WERI-Rb-1 (cell line): ENCODE data around the gene ASXL3.

Source experiments
- DNase-seq: peaks from one replicate; pipeline ENCODE4 v3.0.0-alpha.2; 2020
- H3K27ac ChIP-seq: fragments of 250-450 bp; sonication (Bioruptor Pico); 2 replicates; pipeline ENCODE4 v1.5.1; 2020; ENCODE audit warnings: mild to moderate bottlenecking, moderate library complexity
- H3K27me3 ChIP-seq: fragments of 250-450 bp; sonication (Bioruptor Pico); 2 replicates; pipeline ENCODE4 v1.5.1; 2021; ENCODE audit warnings: mild to moderate bottlenecking, low read depth, moderate library complexity; ENCODE audit not compliant: insufficient read depth, severe bottlenecking
- H3K36me3 ChIP-seq: fragments of 250-450 bp; sonication (Bioruptor Pico); 2 replicates; pipeline ENCODE4 v1.5.1; 2020; ENCODE audit warnings: mild to moderate bottlenecking, moderate library complexity
- H3K4me3 ChIP-seq: 2 replicates; pipeline ENCODE4 v1.5.1; 2011; ENCODE audit warnings: low read depth, mild to moderate bottlenecking, control low read depth, low read length
- H3K9me3 ChIP-seq: fragments of 250-450 bp; sonication (Bioruptor Pico); 2 replicates; pipeline ENCODE4 v1.5.1; 2021; ENCODE audit warnings: mild to moderate bottlenecking, moderate library complexity; ENCODE audit not compliant: severe bottlenecking
- CTCF ChIP-seq: IDR thresholded peaks from 2 replicates; pipeline ENCODE4 v1.5.1; 2011; ENCODE audit warnings: low read depth, mild to moderate bottlenecking, control low read depth, inconsistent platforms, low read length

Gene ASXL3

GRCh38 chr18:33710269-33710668 is 132.2 kb downstream of the ASXL3 start:
- no peak for TF ChIP-seq CTCF
- DNase-seq = no peak
- no peaks in the 10 kb centered on the region for H3K9me3 ChIP-seq

GRCh38 chr18:33711514-33711913 is 133.5 kb downstream of the ASXL3 start:
- Histone ChIP-seq H3K27me3 (no peaks in the 10 kb centered on the region), H3K4me3 (no peak overlapping the region), H3K27ac (no peak overlapping the region), H3K36me3 (no peaks in the 10 kb centered on the region), H3K9me3 (no peaks in the 10 kb centered on the region)
- DNase-seq = peak; percentile 47
- no peak for TF ChIP-seq CTCF

More at GRCh38 chr18:33710269-33710668, 132.2 kb downstream of the ASXL3 start:
- no peaks in the 10 kb centered on the region for H3K36me3 ChIP-seq
- H3K27me3 ChIP-seq = no peaks in the 10 kb centered on the region
- H3K4me3 ChIP-seq = no peak overlapping the region
- no peak overlapping the region for H3K27ac ChIP-seq

GRCh38 chr18:33712719-33713118 is 134.7 kb downstream of the ASXL3 start:
- Histone ChIP-seq H3K36me3 (no peaks in the 10 kb centered on the region), H3K4me3 (no peak overlapping the region), H3K9me3 (no peaks in the 10 kb centered on the region), H3K27ac (no peak overlapping the region), H3K27me3 (no peaks in the 10 kb centered on the region)
- TF ChIP-seq CTCF = no peak
- DNase-seq = no peak

- no peak for TF ChIP-seq CTCF
- Histone ChIP-seq H3K9me3 (no peaks in the 10 kb centered on the region), H3K27ac (no peak overlapping the region), H3K27me3 (no peaks in the 10 kb centered on the region), H3K36me3 (no peaks in the 10 kb centered on the region), H3K4me3 (no peak overlapping the region)
- no peak for DNase-seq
These were observed 138.2 kb downstream of the ASXL3 start for GRCh38 chr18:33716061-33716683.

- Histone ChIP-seq H3K36me3 (no peaks in the 10 kb centered on the region), H3K27ac (no peak overlapping the region)
- TF ChIP-seq CTCF = no peak
These were observed 139.3 kb downstream of the ASXL3 start for GRCh38 chr18:33717339-33717738.

GRCh38 chr18:33720133-33720532 is 142.1 kb downstream of the ASXL3 start:
- Histone ChIP-seq H3K27me3 (no peaks in the 10 kb centered on the region), H3K36me3 (no peaks in the 10 kb centered on the region), H3K4me3 (no peak overlapping the region), H3K9me3 (no peaks in the 10 kb centered on the region), H3K27ac (no peak overlapping the region)
- no peak for TF ChIP-seq CTCF
- DNase-seq = no peak

More at GRCh38 chr18:33717339-33717738, 139.3 kb downstream of the ASXL3 start:
- H3K27me3 ChIP-seq = no peaks in the 10 kb centered on the region
- H3K9me3 ChIP-seq = no peaks in the 10 kb centered on the region
- DNase-seq = no peak
- no peak overlapping the region for H3K4me3 ChIP-seq
